Stimulated activated CD8-positive, alpha-beta memory T cell treated with anti-CD3 and anti-CD28 coated beads, Interleukin-12 subunit alpha, Interleukin-12 subunit beta, amount 100 ng/mL, for 4 hours (primary cell): ENCODE data around the gene BTG1.

Source experiments
- DNase-seq: peaks from one replicate; pipeline ENCODE4 v3.0.0-alpha.2; 2020; ENCODE audit warnings: low read depth

Gene BTG1

DNA sequence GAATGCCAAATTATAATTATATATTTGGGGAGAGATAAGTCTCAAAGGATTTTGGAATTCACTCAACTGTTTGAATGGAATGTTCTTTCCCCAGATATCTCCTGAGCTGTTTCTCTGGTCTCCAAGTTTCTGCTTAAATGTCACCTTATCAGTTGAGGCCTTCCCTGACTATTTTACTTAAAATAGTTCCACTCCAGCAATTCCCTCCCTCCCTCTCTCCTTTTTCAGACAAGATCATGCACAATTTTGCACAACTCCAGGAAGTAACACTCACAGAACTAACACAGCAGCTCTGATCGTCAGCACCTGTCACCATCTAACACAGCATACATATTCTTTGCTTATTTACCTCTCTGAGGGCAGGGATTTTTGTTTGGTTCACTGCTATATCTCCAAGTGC is 12.5 kb downstream of the BTG1 start:
- DNase-seq: no peak

DNA sequence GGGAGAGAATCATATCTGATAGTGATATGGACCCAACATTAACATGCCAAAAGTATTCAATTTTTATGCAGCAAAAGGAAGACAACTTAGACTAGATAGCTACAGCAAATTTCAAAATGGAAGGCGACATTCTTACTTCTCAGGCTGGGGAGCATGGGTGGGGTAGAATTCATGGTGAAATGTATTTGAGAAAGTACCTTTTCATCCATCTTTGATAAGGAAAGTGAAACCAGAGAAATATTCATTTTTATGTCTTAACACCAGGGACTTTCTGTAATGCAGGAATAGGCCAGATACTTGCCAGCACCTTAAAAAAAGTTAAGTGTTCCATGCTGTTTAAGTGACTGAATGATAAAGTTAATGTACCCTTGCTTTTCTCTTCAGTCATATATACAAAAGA is 13.4 kb downstream of the BTG1 start:
- DNase-seq: no peak

DNA sequence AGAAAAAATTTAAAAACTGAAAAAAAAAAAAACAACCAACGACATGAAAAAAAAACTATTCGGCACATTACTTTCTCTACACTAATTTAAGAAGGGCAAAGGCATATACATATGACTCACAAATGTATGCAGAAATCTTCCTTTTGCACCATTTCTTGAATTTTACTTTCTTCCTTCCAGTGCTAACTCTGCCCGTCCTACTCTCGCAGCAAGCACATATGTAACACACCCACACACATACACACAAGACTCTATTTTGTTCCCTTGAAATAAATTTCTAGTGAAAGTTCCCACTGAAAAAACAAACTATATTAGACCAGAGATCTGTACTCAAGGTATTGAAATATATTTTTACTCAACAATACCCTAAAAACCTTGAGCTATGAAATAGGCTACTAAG is 14.6 kb downstream of the BTG1 start:
- no peak for DNase-seq

GRCh38 chr12:92129609-92130008 is 16.0 kb downstream of the BTG1 start:
- DNase-seq: no peak

- DNase-seq: no peak
These were observed 17.0 kb downstream of the BTG1 start for GRCh38 chr12:92128612-92129011.

GRCh38 chr12:92124689-92125029 is 21.0 kb downstream of the BTG1 start:
- DNase-seq: no peak

DNA sequence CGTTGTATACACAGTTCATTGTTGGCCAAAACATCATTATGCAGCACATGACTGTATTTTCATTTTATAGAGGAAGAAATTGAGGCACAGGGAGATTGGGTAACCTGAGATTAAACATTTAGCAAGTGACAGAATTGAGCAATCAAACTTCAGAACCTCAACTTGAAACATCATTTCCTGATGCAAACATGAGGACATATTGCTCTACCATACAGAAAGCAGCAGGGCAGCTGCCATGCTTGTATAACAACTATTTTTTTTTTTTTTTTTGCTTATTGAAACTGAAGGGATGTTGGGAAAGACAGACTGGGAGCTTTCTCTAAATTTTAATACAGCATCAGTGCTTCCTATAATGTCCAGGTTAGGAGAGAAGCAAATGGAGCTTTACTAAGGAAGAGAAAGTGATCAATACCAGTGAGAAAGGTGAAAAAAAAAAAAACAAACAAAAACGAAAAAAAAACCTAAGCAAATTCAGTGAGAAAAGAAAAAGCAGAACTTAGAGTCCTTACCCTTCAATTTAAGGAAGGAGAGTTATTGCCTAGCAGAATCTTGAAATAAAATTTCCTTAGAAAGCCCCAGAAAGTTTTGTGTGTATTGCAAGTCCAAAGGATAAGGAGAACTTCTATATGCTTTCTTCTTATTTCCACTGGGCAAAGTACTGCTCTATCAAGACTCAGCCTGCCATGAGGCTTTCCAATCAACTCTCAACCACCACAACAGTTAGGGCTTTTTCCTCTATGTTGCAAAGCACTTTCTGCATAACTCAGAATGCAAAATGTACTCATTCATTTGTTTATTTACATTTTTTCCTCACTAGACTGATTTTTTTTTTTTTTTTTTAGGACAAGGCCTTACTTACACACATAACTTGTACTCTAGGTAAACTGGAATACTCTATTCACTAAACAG is 21.6 kb downstream of the BTG1 start:
- no peak for DNase-seq

- DNase-seq: no peak
These were observed 22.5 kb downstream of the BTG1 start for GRCh38 chr12:92122941-92123779.

- DNase-seq: no peak
These were observed 23.8 kb downstream of the BTG1 start for GRCh38 chr12:92121826-92122225.

DNA sequence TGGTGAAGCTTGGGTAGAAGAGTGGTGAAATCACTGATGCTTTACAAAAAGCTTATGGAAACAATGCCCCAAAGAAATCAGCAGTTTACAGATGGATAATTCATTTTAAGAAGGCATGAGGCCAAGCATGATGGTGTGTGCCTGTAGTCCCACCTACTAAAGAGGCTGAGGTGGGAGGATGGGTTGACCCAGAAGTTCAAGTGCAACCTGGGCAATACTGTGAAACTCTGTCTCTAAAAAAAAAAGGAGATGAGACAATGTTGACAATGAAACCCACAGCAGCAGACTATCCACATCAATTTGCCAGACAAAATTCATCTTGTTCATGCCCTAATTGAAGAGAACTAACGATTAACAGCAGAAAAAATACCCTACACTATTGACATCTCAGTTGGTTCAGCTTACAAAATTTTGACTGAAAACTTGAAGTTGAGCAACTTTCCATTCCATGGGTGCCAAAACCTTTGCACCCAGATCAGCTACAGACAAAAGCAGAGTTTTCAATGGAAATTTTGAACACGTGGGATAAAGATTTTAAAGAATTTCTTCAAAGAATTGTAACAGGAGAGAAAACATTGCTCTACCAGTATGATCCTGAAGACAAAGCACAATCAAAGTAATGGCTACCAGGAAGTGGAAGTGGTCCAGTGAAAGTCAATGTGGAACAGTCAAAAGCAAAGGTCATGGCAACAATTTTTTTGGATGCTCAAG is 26.7 kb downstream of the BTG1 start:
- no peak for DNase-seq

DNA sequence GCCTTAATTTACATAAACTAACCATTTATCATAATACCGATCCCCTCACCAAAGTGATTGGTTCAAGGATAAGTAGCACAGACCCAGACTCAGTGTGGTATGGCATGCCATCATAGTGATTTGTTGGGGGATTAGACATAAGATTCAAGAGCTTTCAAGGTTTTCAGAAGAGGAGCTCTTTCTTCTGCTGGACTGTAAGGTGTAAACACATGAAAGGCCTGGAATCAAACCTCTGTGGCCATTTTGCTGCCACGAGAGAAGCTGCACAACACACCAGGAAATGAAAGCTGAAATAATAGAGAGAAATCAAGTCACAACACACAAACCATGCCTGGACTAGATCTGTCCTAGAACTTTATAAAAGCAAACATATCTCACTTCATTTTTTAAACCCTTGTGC is 30.8 kb downstream of the BTG1 start:
- no peak for DNase-seq

DNA sequence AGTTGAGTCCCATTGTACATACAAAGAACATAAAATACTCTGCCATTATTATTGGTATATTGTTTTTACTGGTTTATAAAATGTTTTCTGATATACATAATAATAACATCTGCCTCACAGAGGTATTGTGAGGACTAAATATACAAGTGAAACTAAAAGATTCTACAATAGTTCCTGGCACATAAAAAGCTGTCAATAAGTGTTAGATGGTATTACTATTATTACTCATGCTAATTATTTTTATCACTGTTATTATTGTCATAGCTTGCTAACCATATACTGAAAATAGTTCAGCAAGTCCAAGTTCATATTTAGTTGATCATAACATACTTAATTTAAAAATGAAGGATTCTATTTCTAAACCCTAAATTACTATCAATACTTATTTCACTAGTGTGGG is 34.4 kb downstream of the BTG1 start:
- no peak for DNase-seq

- no peak for DNase-seq
These were observed 35.5 kb downstream of the BTG1 start for GRCh38 chr12:92110083-92110640.

DNA sequence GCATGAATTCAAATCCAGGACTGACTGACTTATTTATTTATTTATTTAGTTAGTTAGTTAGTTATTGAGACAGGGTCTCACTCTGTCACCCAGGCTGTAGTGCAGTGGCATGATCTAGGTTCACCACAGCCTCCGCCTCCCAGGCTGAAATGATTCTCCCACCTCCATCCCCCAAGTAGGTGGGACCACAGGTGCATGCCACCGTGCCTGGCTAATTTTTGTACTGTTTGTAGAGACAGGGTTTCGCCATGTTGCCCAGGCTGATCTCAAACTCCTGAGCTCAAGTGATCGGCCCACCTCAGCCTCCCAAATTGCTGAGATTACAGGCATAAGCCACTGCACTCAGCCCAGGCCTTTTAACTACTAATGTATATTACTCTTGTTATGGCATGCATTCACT is 36.0 kb downstream of the BTG1 start:
- no peak for DNase-seq

GRCh38 chr12:92108651-92109050 is 37.0 kb downstream of the BTG1 start:
- DNase-seq: no peak

DNA sequence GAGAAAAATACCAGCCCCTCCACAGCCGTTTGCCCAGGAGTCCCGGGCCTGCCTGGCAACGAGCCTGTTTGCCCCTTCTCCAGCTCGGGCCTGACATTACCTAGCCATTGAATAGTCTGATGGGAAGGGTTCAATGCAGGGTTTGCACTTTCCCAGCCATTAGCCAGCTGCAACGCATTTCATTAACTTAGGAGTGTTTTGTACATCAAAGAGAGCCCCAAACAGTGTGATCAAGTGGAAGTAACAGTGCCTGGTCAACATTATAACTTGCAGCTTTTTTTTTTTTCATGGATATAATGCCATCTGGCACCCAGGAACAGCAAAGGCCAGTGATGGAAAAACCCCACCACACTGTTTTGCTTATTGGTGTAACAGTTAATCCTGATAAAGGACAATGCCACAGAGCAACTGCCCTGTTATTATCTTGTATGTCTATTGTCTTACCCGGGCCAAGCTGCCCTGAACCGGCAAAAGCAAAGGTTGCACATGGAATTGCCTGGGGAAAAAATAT is 38.0 kb downstream of the BTG1 start:
- no peak for DNase-seq

DNA sequence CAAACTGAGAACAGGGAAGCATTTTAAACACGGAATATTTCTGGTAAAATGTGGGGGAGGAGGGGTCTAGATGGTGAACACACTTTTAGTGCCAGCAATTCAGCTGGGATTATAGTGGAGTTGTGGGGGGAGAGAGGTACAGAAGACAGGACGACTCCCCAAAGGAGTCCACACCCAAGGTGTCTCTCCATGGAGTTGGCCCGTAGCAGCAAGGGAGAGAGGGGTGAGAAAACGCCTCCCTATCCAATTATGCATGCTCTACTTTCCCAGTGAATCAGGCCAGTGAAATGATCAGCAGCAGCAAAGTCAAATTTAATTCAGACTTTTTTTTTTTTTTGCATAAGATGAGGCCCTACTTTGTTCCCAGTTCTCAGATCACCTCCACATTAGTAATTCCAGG is 38.6 kb downstream of the BTG1 start:
- DNase-seq: no peak

DNA sequence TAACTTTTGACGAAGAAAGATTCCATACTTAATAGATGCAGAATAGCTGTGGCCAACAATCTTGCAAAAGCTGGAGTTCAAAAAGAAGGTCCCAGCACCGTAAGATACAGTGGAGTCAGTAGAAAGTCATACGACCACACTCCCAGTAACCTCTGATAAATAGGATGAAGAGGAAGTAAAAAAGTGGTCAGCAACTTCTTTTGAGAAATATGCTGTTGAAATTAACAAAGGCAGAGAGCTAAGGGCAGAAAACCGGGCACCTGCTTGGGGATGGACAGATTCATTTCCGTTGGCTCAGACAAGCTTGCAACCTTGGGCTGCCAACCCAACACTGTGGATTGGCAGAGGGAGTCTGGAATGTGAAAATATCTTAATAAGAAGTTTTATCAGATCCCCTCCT is 40.0 kb downstream of the BTG1 start:
- DNase-seq: no peak

DNA sequence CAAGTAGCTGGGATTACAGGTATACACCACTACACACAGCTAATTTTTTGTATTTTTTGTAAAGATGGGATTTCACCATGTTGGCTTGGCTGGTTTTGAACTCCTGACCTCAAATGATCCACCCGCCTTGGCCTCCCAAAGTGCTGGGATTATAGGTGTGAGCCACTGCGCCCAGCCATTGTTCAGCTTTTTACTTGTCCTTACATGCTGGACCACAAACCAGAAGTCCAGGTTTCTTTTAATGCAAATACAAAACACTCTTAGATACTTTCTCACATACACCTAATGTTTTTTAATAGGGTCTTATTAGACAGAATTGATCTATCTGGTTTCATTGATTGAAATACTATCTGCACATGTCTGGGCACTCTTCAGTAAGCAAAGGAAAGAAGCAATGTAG is 40.5 kb downstream of the BTG1 start:
- no peak for DNase-seq

DNA sequence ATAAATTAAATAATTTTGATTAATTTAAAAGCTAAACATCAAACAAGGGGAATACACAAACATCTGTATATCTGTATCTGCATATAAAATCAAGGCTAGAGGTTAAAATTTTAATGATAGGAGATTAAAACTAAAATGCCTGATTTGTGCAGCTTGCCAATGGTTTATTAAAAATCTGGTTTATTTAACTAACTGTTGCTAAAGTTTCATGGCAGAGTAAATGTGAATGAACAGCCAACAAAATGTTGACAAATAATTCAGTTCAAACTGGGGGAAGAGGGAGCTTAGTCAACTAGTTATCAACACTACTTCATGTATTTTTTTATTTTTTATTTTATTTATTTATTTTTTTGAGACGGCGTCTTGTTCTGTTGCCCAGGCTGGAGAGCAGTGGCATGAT is 43.0 kb downstream of the BTG1 start:
- DNase-seq: no peak

DNA sequence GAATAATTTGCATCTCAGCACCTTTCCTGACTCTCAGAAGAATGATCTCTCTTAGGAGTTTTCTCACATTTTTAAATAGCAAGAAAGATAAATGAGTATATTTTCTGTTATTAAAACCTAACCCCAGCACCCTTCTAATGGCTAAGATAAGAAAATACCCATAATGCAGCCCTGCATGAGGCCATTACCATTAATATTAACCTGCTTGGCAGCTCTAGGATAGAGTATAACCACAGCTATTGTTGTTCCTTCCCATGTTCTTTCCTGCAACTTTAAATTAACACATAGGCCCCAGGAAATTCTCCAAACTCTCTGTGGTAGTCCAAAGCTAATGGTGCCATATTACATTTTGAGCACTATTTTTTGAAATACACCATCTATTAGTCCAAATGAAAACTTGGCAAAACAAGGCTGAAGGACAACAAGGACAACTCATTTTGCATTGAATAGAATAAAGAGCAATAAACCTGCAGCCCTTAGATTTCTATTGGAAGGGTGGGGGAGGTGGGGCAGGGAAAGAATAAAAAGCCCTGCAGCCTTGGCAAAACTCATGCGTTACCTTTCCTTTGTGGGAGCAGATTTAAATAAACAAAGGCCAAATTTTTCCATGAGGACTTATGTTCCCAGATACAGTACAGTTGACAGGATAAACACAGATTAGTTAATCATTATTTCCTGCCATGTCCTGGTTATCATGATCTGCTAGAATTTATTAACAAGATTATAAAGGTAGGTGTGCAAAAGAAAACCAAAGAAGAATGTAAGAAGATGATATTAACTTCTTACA is 46.9 kb downstream of the BTG1 start:
- DNase-seq: no peak
